HG03439 (cell line): ENCODE results near the gene IGLL5.
"Not testable (repeated sequence)": the region's sequence is repeated elsewhere in the genome, so short reads cannot be mapped to it uniquely, and the experiment has no call there.

Source experiments
- ATAC-seq: cut with Tn5 transposase; IDR thresholded peaks from one replicate; pipeline ENCODE4 v1.9.1; 2021; ENCODE audit warnings: mild to moderate bottlenecking, moderate library complexity; ENCODE audit not compliant: unreplicated experiment

The IGLL5 gene

GRCh38 chr22:22899342-22900080 is 11.9 kb downstream of the IGLL5 start:
- ATAC-seq: not testable (repeated sequence)

DNA sequence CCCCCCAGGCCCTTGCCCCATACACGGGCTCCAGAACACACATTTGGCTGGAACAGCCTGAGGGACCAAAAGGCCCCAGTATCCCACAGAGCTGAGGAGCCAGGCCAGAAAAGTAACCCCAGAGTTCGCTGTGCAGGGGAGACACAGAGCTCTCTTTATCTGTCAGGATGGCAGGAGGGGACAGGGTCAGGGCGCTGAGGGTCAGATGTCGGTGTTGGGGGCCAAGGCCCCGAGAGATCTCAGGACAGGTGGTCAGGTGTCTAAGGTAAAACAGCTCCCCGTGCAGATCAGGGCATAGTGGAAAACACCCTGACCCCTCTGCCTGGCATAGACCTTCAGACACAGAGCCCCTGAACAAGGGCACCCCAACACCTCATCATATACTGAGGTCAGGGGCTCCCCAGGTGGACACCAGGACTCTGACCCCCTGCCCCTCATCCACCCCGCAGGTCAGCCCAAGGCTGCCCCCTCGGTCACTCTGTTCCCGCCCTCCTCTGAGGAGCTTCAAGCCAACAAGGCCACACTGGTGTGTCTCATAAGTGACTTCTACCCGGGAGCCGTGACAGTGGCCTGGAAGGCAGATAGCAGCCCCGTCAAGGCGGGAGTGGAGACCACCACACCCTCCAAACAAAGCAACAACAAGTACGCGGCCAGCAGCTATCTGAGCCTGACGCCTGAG is 13.1 kb downstream of the IGLL5 start:
- not testable (repeated sequence) for ATAC-seq

GRCh38 chr22:22901578-22902218 is 14.1 kb downstream of the IGLL5 start:
- ATAC-seq: no peak

GRCh38 chr22:22902247-22903001 is 14.8 kb downstream of the IGLL5 start:
- no peak for ATAC-seq

- ATAC-seq: no peak
Observed at GRCh38 chr22:22903355-22903777, 15.8 kb downstream of the IGLL5 start.

DNA sequence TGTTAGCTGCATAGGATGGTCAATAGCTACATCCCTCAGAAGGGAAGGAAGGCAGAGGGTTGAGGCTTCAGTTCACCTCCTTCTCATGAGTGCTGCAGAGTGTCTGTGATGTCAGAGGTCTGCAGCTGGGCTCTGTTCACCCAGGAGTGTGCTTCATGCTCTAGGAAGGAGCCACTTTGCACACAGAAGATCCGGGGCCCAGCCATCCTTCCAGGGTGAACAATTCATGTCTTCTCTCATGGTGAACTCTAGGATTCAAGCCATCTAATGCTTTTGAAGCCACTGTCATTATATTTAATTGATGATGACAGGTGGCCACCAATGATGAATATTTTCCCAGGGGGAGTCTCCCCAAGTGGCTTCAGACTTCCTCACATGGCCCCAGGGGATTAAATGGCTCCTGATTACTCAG is 16.2 kb downstream of the IGLL5 start:
- not testable (repeated sequence) for ATAC-seq

GRCh38 chr22:22904736-22905135 is 17.1 kb downstream of the IGLL5 start:
- ATAC-seq: not testable (repeated sequence)

- peak; percentile 12 for ATAC-seq
Observed at GRCh38 chr22:22906391-22906790, 18.8 kb downstream of the IGLL5 start.

DNA sequence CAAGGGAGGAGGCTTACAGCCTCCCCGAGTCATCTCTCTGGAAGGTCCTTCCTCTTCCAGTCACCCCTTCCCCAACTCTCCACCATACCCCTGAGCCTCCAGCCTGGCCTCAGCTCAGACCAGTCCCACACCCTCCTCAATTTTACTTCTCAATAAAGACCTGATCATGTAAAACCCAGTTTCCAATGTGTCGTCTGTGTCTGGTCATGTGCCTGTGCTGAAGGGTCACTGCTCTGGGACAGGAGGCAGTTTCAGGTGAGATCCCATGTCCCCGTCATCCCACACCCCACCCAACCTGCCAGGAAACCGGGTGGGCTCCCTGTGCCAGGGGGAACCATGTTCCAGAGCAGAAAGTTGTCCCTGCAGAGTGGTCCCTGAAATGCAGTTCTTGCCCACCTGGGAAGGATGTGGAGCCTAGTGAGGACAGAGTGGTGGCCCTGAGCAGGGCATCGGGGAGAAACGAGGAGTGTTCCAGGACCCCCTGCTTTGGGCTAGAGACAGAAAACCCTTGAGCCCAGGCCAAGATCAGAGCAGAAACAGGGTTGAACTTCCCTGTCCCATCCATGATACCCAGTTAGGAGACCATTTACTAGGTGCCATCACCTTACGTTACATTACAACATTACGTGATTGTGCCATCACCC is 19.4 kb downstream of the IGLL5 start:
- peak; percentile 43 for ATAC-seq

- ATAC-seq: peak; percentile 34
Observed at GRCh38 chr22:22907551-22908494, 20.2 kb downstream of the IGLL5 start.

- no peak for ATAC-seq
Observed at GRCh38 chr22:22908495-22908861, 20.9 kb downstream of the IGLL5 start.

- no peak for ATAC-seq
Observed at GRCh38 chr22:22908941-22909604, 21.5 kb downstream of the IGLL5 start.

GRCh38 chr22:22909605-22910271 is 22.1 kb downstream of the IGLL5 start:
- no peak for ATAC-seq

DNA sequence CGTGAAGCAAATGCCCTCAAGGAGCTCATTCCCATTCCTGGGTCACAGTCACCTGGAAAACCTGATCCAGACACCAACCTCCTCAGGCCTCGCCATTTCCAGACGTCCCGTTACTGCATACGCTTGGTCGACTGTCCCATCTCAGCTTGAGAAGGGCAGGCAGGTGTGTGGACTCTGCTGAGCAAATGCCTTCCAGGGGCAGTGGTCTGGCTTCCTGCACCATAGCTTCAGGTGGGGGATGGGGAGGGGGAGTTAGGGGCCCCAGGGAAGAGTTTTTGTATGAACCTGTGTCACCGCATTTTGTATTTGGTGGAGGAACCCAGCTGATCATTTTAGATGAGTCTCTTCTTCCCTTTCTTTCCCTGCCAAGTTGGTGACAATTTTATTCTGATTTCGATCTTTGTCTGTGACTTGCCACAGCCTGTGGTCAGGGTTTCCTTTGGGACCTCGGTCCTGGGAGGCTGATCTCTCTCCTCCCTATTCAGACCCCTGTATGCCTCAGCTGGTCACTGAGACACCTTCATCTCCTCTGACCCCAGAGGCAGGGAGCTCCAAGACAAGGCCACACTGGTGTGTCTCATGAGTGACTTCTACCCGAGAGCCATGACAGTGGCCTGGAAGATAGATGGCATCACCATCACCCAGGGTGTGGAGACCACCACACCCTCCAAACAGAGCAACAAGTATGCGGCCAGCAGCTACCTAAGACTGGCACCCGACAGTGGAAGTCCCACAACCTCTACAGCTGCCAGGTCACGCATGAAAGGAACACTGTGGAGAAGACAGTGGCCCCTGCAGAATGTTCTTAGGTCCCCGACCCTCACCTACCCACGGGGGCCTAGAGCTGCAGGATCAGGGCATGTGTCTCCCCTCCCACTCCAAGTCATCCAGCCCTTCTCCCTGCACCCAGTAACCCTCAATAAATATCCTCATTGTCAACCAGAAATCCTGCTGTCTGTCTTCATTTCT is 22.9 kb downstream of the IGLL5 start:
- no peak for ATAC-seq

- ATAC-seq: no peak
Observed at GRCh38 chr22:22911327-22912134, 23.9 kb downstream of the IGLL5 start.

DNA sequence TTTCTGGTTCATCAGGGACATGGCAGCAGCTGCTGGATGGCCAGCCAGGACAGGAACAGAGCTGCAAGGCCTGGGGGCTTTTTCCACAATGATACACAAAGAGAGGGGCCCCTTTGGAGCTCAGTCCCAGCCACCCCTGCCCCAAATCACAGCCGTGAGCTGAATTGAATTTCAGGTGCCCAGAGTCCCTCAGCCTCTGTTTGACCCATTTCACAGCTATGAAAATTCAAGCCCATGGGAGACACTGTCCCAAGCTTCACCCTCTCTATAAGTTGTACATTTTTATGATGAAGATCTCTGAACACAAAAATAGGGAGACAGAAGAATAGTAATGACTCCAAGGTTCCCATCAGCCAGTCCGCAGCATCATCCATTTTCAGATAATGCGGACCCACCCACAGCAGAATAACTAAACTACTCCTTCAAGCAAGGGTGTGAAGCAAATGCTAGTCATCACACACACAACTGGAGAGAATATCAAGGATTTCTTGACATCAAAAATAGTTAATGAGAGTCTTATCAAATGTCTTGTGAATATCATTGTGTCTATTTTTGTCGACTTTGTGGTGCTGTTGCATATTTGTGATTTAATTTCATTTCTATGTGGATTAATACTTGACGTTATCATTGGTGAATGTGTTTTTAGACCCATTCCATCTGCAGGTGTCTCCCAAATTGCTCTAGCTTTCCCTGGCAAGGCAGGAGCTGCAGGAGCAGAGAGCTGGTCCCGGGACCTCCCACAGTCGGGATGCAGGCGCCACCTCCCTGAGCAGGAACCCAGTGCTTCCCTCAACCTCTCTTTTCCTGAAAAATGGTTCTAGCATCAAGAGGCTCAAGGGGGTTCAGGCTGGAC is 24.7 kb downstream of the IGLL5 start:
- ATAC-seq: no peak
